Loucy (cell line): Measurements from ENCODE around the gene PCDHGA6.
A peak's percentile ranks its signal among the peaks of the same experiment; 100 is the strongest.
"Not testable (repeated sequence)": the region's sequence is repeated elsewhere in the genome, so short reads cannot be mapped to it uniquely, and the experiment has no call there.

ENCODE experiments used
- H2AFZ ChIP-seq: fragments of 200-600 bp; sonication (generic); 2 replicates; pipeline ENCODE4 v1.6.0; 2016; ENCODE audit warnings: antibody characterized with exemption, mild to moderate bottlenecking, low read length, moderate library complexity
- H3F3A ChIP-seq: fragments of 200-600 bp; 2 replicates; pipeline ENCODE4 v1.6.0; 2016; ENCODE audit warnings: antibody characterized with exemption, low read depth, mild to moderate bottlenecking
- H3K27me3 ChIP-seq: fragments of 200-600 bp; sonication (generic); 2 replicates; pipeline ENCODE4 v1.6.1; 2014; ENCODE audit warnings: low read length, mild to moderate bottlenecking; ENCODE audit not compliant: insufficient read depth, poor library complexity, severe bottlenecking
- H3K36me3 ChIP-seq: fragments of 200-600 bp; sonication (generic); 2 replicates; pipeline ENCODE4 v1.6.1; 2016; ENCODE audit warnings: low read length; ENCODE audit not compliant: insufficient read depth
- H3K4me1 ChIP-seq: fragments of 200-600 bp; sonication (generic); 2 replicates; pipeline ENCODE4 v1.5.1; 2014; ENCODE audit warnings: low read length, mild to moderate bottlenecking; ENCODE audit not compliant: insufficient read depth, poor library complexity, severe bottlenecking
- H3K4me2 ChIP-seq: fragments of 200-600 bp; sonication (generic); 2 replicates; pipeline ENCODE4 v1.6.0; 2014; ENCODE audit warnings: antibody characterized with exemption, low read length, low read depth, mild to moderate bottlenecking; ENCODE audit not compliant: poor library complexity, severe bottlenecking
- H3K4me3 ChIP-seq: fragments of 200-600 bp; sonication (generic); 2 replicates; pipeline ENCODE4 v1.5.1; 2014; ENCODE audit warnings: low read length, mild to moderate bottlenecking, mixed read lengths; ENCODE audit not compliant: poor library complexity, severe bottlenecking
- H3K79me2 ChIP-seq: fragments of 200-600 bp; sonication (generic); 2 replicates; pipeline ENCODE4 v1.6.1; 2014; ENCODE audit warnings: low read length; ENCODE audit not compliant: insufficient read depth
- H3K9ac ChIP-seq: fragments of 200-600 bp; sonication (generic); 2 replicates; pipeline ENCODE4 v1.6.0; 2014; ENCODE audit warnings: mild to moderate bottlenecking, low read depth, low read length, moderate library complexity; ENCODE audit not compliant: poor library complexity, severe bottlenecking
- H3K9me2 ChIP-seq: fragments of 200-600 bp; sonication (generic); replicated peaks from 2 replicates; pipeline ENCODE4 v1.6.1; 2016; ENCODE audit warnings: low read depth, low read length, mixed read lengths
- H3K9me3 ChIP-seq: fragments of 200-600 bp; sonication (generic); 2 replicates; pipeline ENCODE4 v1.6.1; 2014; ENCODE audit warnings: mild to moderate bottlenecking, antibody characterized with exemption, low read length, low read depth; ENCODE audit not compliant: insufficient read depth
- H4K20me1 ChIP-seq: fragments of 200-600 bp; sonication (generic); 2 replicates; pipeline ENCODE4 v1.6.0; 2014; ENCODE audit warnings: antibody characterized with exemption, low read length, mild to moderate bottlenecking; ENCODE audit not compliant: insufficient read depth, poor library complexity, severe bottlenecking
- CTCF ChIP-seq: fragments of 200-600 bp; sonication (generic); conservative IDR thresholded peaks from 2 replicates; pipeline ENCODE4 v1.5.1; 2014; ENCODE audit warnings: mild to moderate bottlenecking, antibody characterized with exemption, low read length
- EZH2phosphoT487 ChIP-seq: fragments of 200-600 bp; IDR thresholded peaks from 2 replicates; pipeline ENCODE4 v1.6.1; 2018; ENCODE audit warnings: antibody characterized with exemption, mild to moderate bottlenecking, moderate library complexity, borderline replicate concordance

Gene PCDHGA6

GRCh38 chr5:141411575-141411974, 37.9 kb downstream of the PCDHGA6 start:
- Histone ChIP-seq H3K9me2 (no peaks in the 10 kb centered on the region), H3F3A (no peaks in the 10 kb centered on the region), H3K36me3 (no peaks in the 10 kb centered on the region), H3K4me1 (no peaks in the 10 kb centered on the region), H3K4me2 (no peak overlapping the region), H4K20me1 (no peaks in the 10 kb centered on the region), H3K4me3 (no peak overlapping the region), H3K79me2 (no peaks in the 10 kb centered on the region), H3K9ac (no peak overlapping the region), H3K27me3 (no peaks in the 10 kb centered on the region), H3K9me3 (no peaks in the 10 kb centered on the region), H2AFZ (no peak overlapping the region)
- no peak for TF ChIP-seq CTCF
- TF ChIP-seq EZH2phosphoT487 = no peak

GRCh38 chr5:141412854-141413539, 39.3 kb downstream of the PCDHGA6 start, which contains the start of gene PCDHGA10:
TSS of gene PCDHGA10 (plus strand) at chr5:141412987. CDS start at chr5:141413176, 189 bp downstream.
- peak; percentile 72 for TF ChIP-seq CTCF
- TF ChIP-seq EZH2phosphoT487 = no peak
- H3K79me2 ChIP-seq = no peaks in the 10 kb centered on the region
- H3K36me3 ChIP-seq = no peaks in the 10 kb centered on the region
- H3K4me1 ChIP-seq = no peaks in the 10 kb centered on the region
- no peaks in the 10 kb centered on the region for H4K20me1 ChIP-seq
- peak within 1 kb of the TSS; percentile 35 for H3K4me2 ChIP-seq
- no peaks in the 10 kb centered on the region for H3K27me3 ChIP-seq
- H3K9me2 ChIP-seq = no peaks in the 10 kb centered on the region
- no peak within 1 kb of the TSS for H3K4me3 ChIP-seq
- H3F3A ChIP-seq = no peaks in the 10 kb centered on the region
- no peak within 1 kb of the TSS for H3K9ac ChIP-seq
- peak within 1 kb of the TSS; percentile 34; the same call in 1 of the 2 replicates for H2AFZ ChIP-seq
- H3K9me3 ChIP-seq = no peaks in the 10 kb centered on the region

GRCh38 chr5:141413540-141414069, 39.9 kb downstream of the PCDHGA6 start:
- TF ChIP-seq CTCF = no peak
- TF ChIP-seq EZH2phosphoT487 = no peak
- no peak overlapping the region for H3K4me2 ChIP-seq

GRCh38 chr5:141414548-141415274, 41.0 kb downstream of the PCDHGA6 start:
- not testable (repeated sequence) for H3K27me3 ChIP-seq, H4K20me1 ChIP-seq, H3K4me1 ChIP-seq, H3F3A ChIP-seq, H3K9ac ChIP-seq, H3K36me3 ChIP-seq, H3K4me2 ChIP-seq, H3K4me3 ChIP-seq, H2AFZ ChIP-seq, H3K9me2 ChIP-seq, H3K79me2 ChIP-seq, H3K9me3 ChIP-seq

More at GRCh38 chr5:141413540-141414069, 39.9 kb downstream of the PCDHGA6 start:
- Histone ChIP-seq H3K79me2 (no peaks in the 10 kb centered on the region), H3K9ac (no peak overlapping the region), H3K4me1 (no peaks in the 10 kb centered on the region), H3K4me3 (no peak overlapping the region), H3K9me2 (no peaks in the 10 kb centered on the region), H3K36me3 (no peaks in the 10 kb centered on the region), H3F3A (no peaks in the 10 kb centered on the region), H4K20me1 (no peaks in the 10 kb centered on the region), H3K9me3 (no peaks in the 10 kb centered on the region), H3K27me3 (no peaks in the 10 kb centered on the region), H2AFZ (no peak overlapping the region)

GRCh38 chr5:141415275-141415618, 41.6 kb downstream of the PCDHGA6 start:
- not testable (repeated sequence) for H3K9me2 ChIP-seq

More at GRCh38 chr5:141415275-141415618, 41.6 kb downstream of the PCDHGA6 start:
- not testable (repeated sequence) for H3F3A ChIP-seq, H3K36me3 ChIP-seq, H3K79me2 ChIP-seq, H3K4me2 ChIP-seq, H3K9me3 ChIP-seq, H3K4me3 ChIP-seq, H3K4me1 ChIP-seq, H2AFZ ChIP-seq, H3K27me3 ChIP-seq, H4K20me1 ChIP-seq, H3K9ac ChIP-seq
